ENCODE measurements around the gene ZNF699.
A peak's percentile ranks its signal among the peaks of the same experiment; 100 is the strongest.
"Not testable (repeated sequence)": the region's sequence is repeated elsewhere in the genome, so short reads cannot be mapped to it uniquely, and the experiment has no call there.

Gene ZNF699

GRCh38 chr19:9309139-9309973, at the start of gene ZNF699:
ZNF699 (minus strand) TSS chr19:9309838; CDS start chr19:9305119, 4,719 bp downstream.
- peak; percentile 99 for DNase-seq

- DNase-seq: no peak
Measured at GRCh38 chr19:9354651-9355050, 45.0 kb upstream of the ZNF699 start.

- no peak for DNase-seq
Measured at GRCh38 chr19:9353011-9353410, 43.4 kb upstream of the ZNF699 start.

- DNase-seq: no peak
Measured at GRCh38 chr19:9352505-9352904, 42.9 kb upstream of the ZNF699 start.

GRCh38 chr19:9348671-9349070, 39.0 kb upstream of the ZNF699 start:
- DNase-seq: no peak

GRCh38 chr19:9348253-9348652, 38.6 kb upstream of the ZNF699 start:
- no peak for DNase-seq

- no peak for DNase-seq
Measured at GRCh38 chr19:9345005-9345404, 35.4 kb upstream of the ZNF699 start.

- no peak for DNase-seq
Measured at GRCh38 chr19:9342610-9343304, 33.1 kb upstream of the ZNF699 start.

GRCh38 chr19:9329999-9330398, 20.4 kb upstream of the ZNF699 start:
- DNase-seq: no peak

GRCh38 chr19:9324584-9324962, 14.9 kb upstream of the ZNF699 start:
- DNase-seq: no peak

- peak; percentile 96 for DNase-seq
Measured at GRCh38 chr19:9323919-9324583, 14.4 kb upstream of the ZNF699 start, which contains the start of gene ZNF559. ZNF559 (plus strand) TSS chr19:9324179; CDS start chr19:9338550, 14,371 bp downstream.

GRCh38 chr19:9323557-9323918, 13.9 kb upstream of the ZNF699 start:
- DNase-seq: peak; percentile 49

GRCh38 chr19:9322201-9322600, 12.6 kb upstream of the ZNF699 start:
- not testable (repeated sequence) for DNase-seq

GRCh38 chr19:9321756-9322155, 12.1 kb upstream of the ZNF699 start:
- not testable (repeated sequence) for DNase-seq

- DNase-seq: no peak
Measured at GRCh38 chr19:9321338-9321737, 11.7 kb upstream of the ZNF699 start.

GRCh38 chr19:9313756-9314155, 4.1 kb upstream of the ZNF699 start:
- DNase-seq: no peak

- DNase-seq: no peak
Measured at GRCh38 chr19:9309974-9310446, 372 bp upstream of the ZNF699 start.

- DNase-seq: no peak
Measured at GRCh38 chr19:9308091-9308770, 1.4 kb downstream of the ZNF699 start.

GRCh38 chr19:9306443-9306842, 3.2 kb downstream of the ZNF699 start:
- DNase-seq: no peak

- no peak for DNase-seq
Measured at GRCh38 chr19:9296336-9296735, 13.3 kb downstream of the ZNF699 start.

GRCh38 chr19:9295411-9295849, 14.2 kb downstream of the ZNF699 start:
- DNase-seq: no peak

- DNase-seq: no peak
Measured at GRCh38 chr19:9289231-9289884, 20.3 kb downstream of the ZNF699 start.
